GM18909 (cell line): ENCODE results near the gene BATF.
A peak's percentile ranks its signal among the peaks of the same experiment; 100 is the strongest.

Experiments used
- ATAC-seq: cut with Tn5 transposase; IDR thresholded peaks from one replicate; pipeline ENCODE4 v1.9.1; 2021; ENCODE audit warnings: mild to moderate bottlenecking; ENCODE audit not compliant: unreplicated experiment, poor library complexity

Gene BATF

GRCh38 chr14:75531256-75531655 lies 9.0 kb downstream of the BATF start:
- no peak for ATAC-seq

GRCh38 chr14:75531660-75532317 lies 9.5 kb downstream of the BATF start:
- ATAC-seq = no peak

- ATAC-seq = no peak
These were observed 11.7 kb downstream of the BATF start for GRCh38 chr14:75533791-75534555.

GRCh38 chr14:75535164-75535898 lies 13.1 kb downstream of the BATF start:
- no peak for ATAC-seq

GRCh38 chr14:75537071-75537470 lies 14.8 kb downstream of the BATF start:
- no peak for ATAC-seq

- no peak for ATAC-seq
These were observed 16.9 kb downstream of the BATF start for GRCh38 chr14:75539162-75539560.

GRCh38 chr14:75539561-75540478 lies 17.6 kb downstream of the BATF start:
- peak; percentile 75 for ATAC-seq

GRCh38 chr14:75540479-75540851 lies 18.2 kb downstream of the BATF start:
- no peak for ATAC-seq

GRCh38 chr14:75542588-75543091 lies 20.4 kb downstream of the BATF start:
- peak; percentile 60 for ATAC-seq

GRCh38 chr14:75543253-75543652 lies 21.0 kb downstream of the BATF start:
- no peak for ATAC-seq

GRCh38 chr14:75543786-75544185 lies 21.5 kb downstream of the BATF start:
- ATAC-seq = no peak

GRCh38 chr14:75545907-75546306 lies 23.6 kb downstream of the BATF start:
- ATAC-seq = no peak

GRCh38 chr14:75547552-75548250 lies 25.4 kb downstream of the BATF start:
- ATAC-seq = no peak

- ATAC-seq = no peak
These were observed 26.3 kb downstream of the BATF start for GRCh38 chr14:75548544-75548943.

- no peak for ATAC-seq
These were observed 26.9 kb downstream of the BATF start for GRCh38 chr14:75549169-75549568.

GRCh38 chr14:75551021-75551420 lies 28.8 kb downstream of the BATF start:
- no peak for ATAC-seq

GRCh38 chr14:75553157-75553556 lies 30.9 kb downstream of the BATF start:
- ATAC-seq = no peak

- ATAC-seq = no peak
These were observed 31.6 kb downstream of the BATF start for GRCh38 chr14:75553761-75554364.

GRCh38 chr14:75554482-75554881 lies 32.2 kb downstream of the BATF start:
- ATAC-seq = no peak
